Calu3 (cell line): Measurements from ENCODE around the gene LYPD8. TPM values are rescaled to one million over a fixed set of nuclear protein-coding genes. Genes with fewer than 3 reads are reported as not detected.

Source experiments
- BruUV-seq: library from RNA; stranded (reverse); fragments of 400-500 nt; replicated peaks from 2 replicates; lab custom pipeline; 2021; lab: Mats Ljungman, UMichigan
- CTCF ChIA-PET: fragments of 300-600 bp; sonication (Branson Sonifier 250); formaldehyde crosslinking; loops from one replicate; lab custom pipeline; 2022; ENCODE audit warnings: antibody characterized with exemption; lab: Charles Lee
- DNase-seq: peaks from one replicate; pipeline ENCODE4 v3.0.0; 2022
- H3K27ac Mint-ChIP-seq: one replicate; pipeline ENCODE4 v1.8.0; 2022; ENCODE audit warnings: mixed read lengths; ENCODE audit not compliant: unreplicated experiment
- H3K27me3 Mint-ChIP-seq: one replicate; pipeline ENCODE4 v1.8.0; 2022; ENCODE audit warnings: mixed read lengths; ENCODE audit not compliant: unreplicated experiment
- H3K36me3 Mint-ChIP-seq: one replicate; pipeline ENCODE4 v1.8.0; 2022; ENCODE audit warnings: mild to moderate bottlenecking, moderate library complexity, mixed read lengths; ENCODE audit not compliant: insufficient read depth, unreplicated experiment
- H3K4me1 Mint-ChIP-seq: one replicate; pipeline ENCODE4 v1.8.0; 2022; ENCODE audit warnings: mild to moderate bottlenecking, low read depth, mixed read lengths; ENCODE audit not compliant: unreplicated experiment
- H3K4me3 Mint-ChIP-seq: one replicate; pipeline ENCODE4 v1.8.0; 2022; ENCODE audit warnings: mild to moderate bottlenecking, low read depth, moderate library complexity, mixed read lengths; ENCODE audit not compliant: unreplicated experiment
- H3K9me3 Mint-ChIP-seq: one replicate; pipeline ENCODE4 v1.8.0; 2022; ENCODE audit warnings: low read depth, mixed read lengths; ENCODE audit not compliant: unreplicated experiment
- CTCF ChIP-seq: fragments of 200-600 bp; IDR thresholded peaks from one replicate; pipeline ENCODE4 v1.8.0; 2022; ENCODE audit warnings: antibody characterized with exemption; ENCODE audit not compliant: unreplicated experiment
- intact Hi-C: fragments of 100-400 bp; cut with micrococcal nuclease; formaldehyde crosslinking; loops from one replicate; pipeline ENCODE4 v1.10.0; 2022; ENCODE audit not compliant: unreplicated experiment
- total RNA-seq: library from RNA; stranded (reverse); gene quantifications from 2 replicates; pipeline ENCODE4 v1.2.3, GENCODE V29; 2022

LYPD8 gene
- total RNA-seq, 1 experiment from 2014 or later: not detected

GRCh38 chr1:248758352-248758751 is 2.8 kb upstream of the LYPD8 start:
- no peaks in the 10 kb centered on the region for H3K36me3 Mint-ChIP-seq
- no peaks in the 10 kb centered on the region for H3K27me3 Mint-ChIP-seq
- CTCF ChIA-PET: interaction anchor here (0.5 to 1.5 kb wide), 5 partner anchors 10 to 80 kb away, joined by 3 to 7 read pairs (median 4); partner anchors contain the start of gene ZNF672
- intact Hi-C loops: no loop called here
- H3K4me3 Mint-ChIP-seq: no peak overlapping the region
- DNase-seq: no peak
- H3K4me1 Mint-ChIP-seq: peaks cover 6% of the 10 kb centered on the region
- peaks cover 10% of the 10 kb centered on the region for H3K9me3 Mint-ChIP-seq
- no peak overlapping the region for H3K27ac Mint-ChIP-seq
- no peak for TF ChIP-seq CTCF
- no TSS peak for BruUV-seq

- Mint-ChIP-seq H3K9me3 (peaks cover 9% of the 10 kb centered on the region), H3K4me3 (no peak overlapping the region), H3K4me1 (peaks cover 6% of the 10 kb centered on the region), H3K27ac (peak overlapping the region; percentile 14), H3K36me3 (no peaks in the 10 kb centered on the region), H3K27me3 (no peaks in the 10 kb centered on the region)
- no peak for TF ChIP-seq CTCF
- no TSS peak for BruUV-seq
- DNase-seq: peak; percentile 71
- CTCF ChIA-PET: interaction anchor here (0.5 to 1.5 kb wide), 7 partner anchors 9 to 169 kb away, joined by 3 to 7 read pairs (median 4); partner anchors contain the start of gene ZNF672
- intact Hi-C loops: no loop called here
Observed at GRCh38 chr1:248757784-248758195, 2.2 kb upstream of the LYPD8 start.

GRCh38 chr1:248756636-248757035 is 1.1 kb upstream of the LYPD8 start:
- peaks cover 6% of the 10 kb centered on the region for H3K4me1 Mint-ChIP-seq
- peaks cover 7% of the 10 kb centered on the region for H3K9me3 Mint-ChIP-seq
- CTCF ChIA-PET: no interaction called here
- DNase-seq: no peak
- no TSS peak for BruUV-seq
- intact Hi-C loops: no loop called here
- H3K36me3 Mint-ChIP-seq: no peaks in the 10 kb centered on the region
- H3K4me3 Mint-ChIP-seq: no peak overlapping the region
- no peak overlapping the region for H3K27ac Mint-ChIP-seq
- TF ChIP-seq CTCF: no peak
- no peaks in the 10 kb centered on the region for H3K27me3 Mint-ChIP-seq

- no peak overlapping the region for H3K27ac Mint-ChIP-seq
- no peaks in the 10 kb centered on the region for H3K36me3 Mint-ChIP-seq
- intact Hi-C loops: no loop called here
- no peak for TF ChIP-seq CTCF
- peaks cover 7% of the 10 kb centered on the region for H3K9me3 Mint-ChIP-seq
- BruUV-seq: no TSS peak
- CTCF ChIA-PET: no interaction called here
- H3K4me1 Mint-ChIP-seq: peaks cover 6% of the 10 kb centered on the region
- H3K27me3 Mint-ChIP-seq: no peaks in the 10 kb centered on the region
- no peak for DNase-seq
- H3K4me3 Mint-ChIP-seq: no peak overlapping the region
Observed at GRCh38 chr1:248756151-248756550, 592 bp upstream of the LYPD8 start.
